TTC549 (cell line): ENCODE data around the gene VBP1.
"Not testable (repeated sequence)": the region's sequence is repeated elsewhere in the genome, so short reads cannot be mapped to it uniquely, and the experiment has no call there.

Experiments used
- FAIRE-seq: peaks from 2 replicates; lab custom pipeline; 2012; peaks lifted over from hg19 to GRCh38; lab: Jason Lieb, UNC

VBP1 gene

GRCh38 chrX:155263854-155264628 lies 47.8 kb downstream of the VBP1 start, which contains the start of gene RAB39B:
TSS of gene RAB39B (minus strand) at chrX:155264491. CDS start at chrX:155264288, 203 bp downstream.
- FAIRE-seq = no peak

GRCh38 chrX:155266439-155266838 lies 50.2 kb downstream of the VBP1 start:
- FAIRE-seq = no peak

GRCh38 chrX:155267995-155268394 lies 51.7 kb downstream of the VBP1 start:
- not testable (repeated sequence) for FAIRE-seq

GRCh38 chrX:155270969-155271368 lies 54.7 kb downstream of the VBP1 start:
- FAIRE-seq = no peak

- no peak for FAIRE-seq
Measured at GRCh38 chrX:155279873-155280272, 63.6 kb downstream of the VBP1 start.
